HepG2 (cell line): ENCODE results near the gene JAG1. TPM values are rescaled to one million over a fixed set of nuclear protein-coding genes. Genes with fewer than 3 reads are reported as not detected.

Experiments used
- BCL6 ChIP-seq: IDR thresholded peaks from 2 replicates; pipeline ENCODE4 v1.6.1; 2016; ENCODE audit warnings: missing genetic modification reagents, missing compliant biosample characterization
- HDAC2 ChIP-seq: sonication (generic); formaldehyde crosslinking; IDR thresholded peaks from 2 replicates; pipeline ENCODE4 v1.4.0; 2020; ENCODE audit warnings: missing genetic modification reagents
- KDM6A ChIP-seq: IDR thresholded peaks from 2 replicates; pipeline ENCODE4 v1.6.1; 2016; ENCODE audit warnings: low read depth
- MAX ChIP-seq: IDR thresholded peaks from 2 replicates; pipeline ENCODE4 v1.6.1; 2012; ENCODE audit warnings: inconsistent platforms
- MIER2 ChIP-seq: IDR thresholded peaks from 2 replicates; pipeline ENCODE4 v1.6.1; 2016; ENCODE audit warnings: missing biosample characterization, missing genetic modification reagents
- NFIC ChIP-seq: IDR thresholded peaks from 2 replicates; pipeline ENCODE4 v1.6.1; 2012; ENCODE audit warnings: mild to moderate bottlenecking, low read length, inconsistent platforms
- PRMT3 ChIP-seq: sonication (generic); formaldehyde crosslinking; IDR thresholded peaks from 2 replicates; pipeline ENCODE4 v1.8.1; 2022; ENCODE audit warnings: low read depth, mild to moderate bottlenecking, moderate library complexity, missing genetic modification reagents, borderline replicate concordance
- SOX5 ChIP-seq: IDR thresholded peaks from 2 replicates; pipeline ENCODE4 v1.6.1; 2016; ENCODE audit warnings: borderline replicate concordance
- ZHX2 ChIP-seq, 2 experiments: sonication (generic) in 1 of 2; formaldehyde crosslinking in 1 of 2; IDR thresholded peaks; 2 replicates each; pipeline versions ENCODE4 v1.6.1 to v1.9.0; 2014 to 2022; ENCODE audit warnings: antibody characterized with exemption in 1 of 2, borderline replicate concordance in 1 of 2, inconsistent platforms in 1 of 2, low read depth in 1 of 2, missing genetic modification reagents in 1 of 2
- ZNF260 ChIP-seq: sonication (generic); formaldehyde crosslinking; IDR thresholded peaks from 2 replicates; pipeline ENCODE4 v1.4.0; 2020; ENCODE audit warnings: missing genetic modification reagents, low read depth, mild to moderate bottlenecking, borderline replicate concordance
- ZNF460 ChIP-seq: sonication (generic); formaldehyde crosslinking; IDR thresholded peaks from 2 replicates; pipeline ENCODE4 v1.5.1; 2020; ENCODE audit warnings: missing genetic modification reagents, mild to moderate bottlenecking, borderline replicate concordance
- ZNF572 ChIP-seq: sonication (generic); formaldehyde crosslinking; IDR thresholded peaks from 2 replicates; pipeline ENCODE4 v1.5.1; 2020; ENCODE audit warnings: mild to moderate bottlenecking, missing genetic modification reagents
- ZNF619 ChIP-seq: sonication (generic); formaldehyde crosslinking; IDR thresholded peaks from 2 replicates; pipeline ENCODE4 v1.4.0; 2020; ENCODE audit warnings: mild to moderate bottlenecking, missing genetic modification reagents
- polyA plus RNA-seq, 8 experiments: library from polyadenylated mRNA; depleted of rRNA in 3 of 8; stranded (reverse) in 7 of 8; unstranded in 1 of 8; fragments of >200 nt; fragmentation: Illumina TruSeq in 4 of 8; extraction: Trizol in 4 of 8; gene quantifications; 2 replicates each; pipeline versions ENCODE4 v1.2.1 to v1.2.3, GENCODE V29; 2011 to 2016; ENCODE audit warnings: low read depth in 4 of 8, missing spikeins in 1 of 8, mixed read lengths in 1 of 8; ENCODE audit not compliant: insufficient read depth in 1 of 8
- total RNA-seq, 5 experiments: library from RNA; depleted of rRNA; stranded (reverse); fragments of >200 nt; fragmentation: Illumina TruSeq; extraction: Trizol; gene quantifications; 2 replicates each; pipeline ENCODE4 v1.2.3, GENCODE V29; 2016; ENCODE audit warnings: low read depth in 1 of 5
- TF ChIP-seq, protein P1 (sequence below), 2 experiments: fragments of 450-650 bp in 1 of 2; sonication (generic) in 1 of 2; formaldehyde crosslinking in 1 of 2; IDR thresholded peaks; 2 replicates each; pipeline versions ENCODE4 v1.6.1 to v1.8.0; 2016 to 2022; ENCODE audit warnings: antibody characterized with exemption in 1 of 2, mild to moderate bottlenecking in 1 of 2, missing genetic modification reagents in 1 of 2

Gene JAG1
- total and polyA plus RNA-seq, 2 of the 13 experiments (the other 11 are each of a cell fraction or from before 2014, with no cell fraction given), result 47.1 to 56.3 TPM

- TF ChIP-seq SOX5 (CRISPR knock-in tag) (peak; percentile 73), ZNF260 (no peak), ZNF460 (CRISPR knock-in tag) (no peak), HDAC2 (CRISPR knock-in tag) (0 out of 2 replicates have a peak, but pooled peaks have one; percentile 64), BCL6 (CRISPR knock-in tag) (peak; percentile 71), NFIC (peak; percentile 64; the same call in 1 of the 2 replicates), KDM6A (CRISPR knock-in tag) (peak; percentile 35; the same call in 1 of the 2 replicates), ZNF619 (no peak), ZNF572 (CRISPR knock-in tag) (no peak), PRMT3 (no peak), MAX (peak; percentile 52), ZHX2 (IDR thresholded peaks at IDR 0.05; ENCODE audit: low read depth) (no peak), ZHX2 (CRISPR knock-in tag; IDR thresholded peaks at IDR 0.05; ENCODE audit: borderline replicate concordance) (no peak), MIER2 (CRISPR knock-in tag) (0 out of 2 replicates have a peak, but pooled peaks have one; percentile 34)
- TF ChIP-seq, protein P1, sequence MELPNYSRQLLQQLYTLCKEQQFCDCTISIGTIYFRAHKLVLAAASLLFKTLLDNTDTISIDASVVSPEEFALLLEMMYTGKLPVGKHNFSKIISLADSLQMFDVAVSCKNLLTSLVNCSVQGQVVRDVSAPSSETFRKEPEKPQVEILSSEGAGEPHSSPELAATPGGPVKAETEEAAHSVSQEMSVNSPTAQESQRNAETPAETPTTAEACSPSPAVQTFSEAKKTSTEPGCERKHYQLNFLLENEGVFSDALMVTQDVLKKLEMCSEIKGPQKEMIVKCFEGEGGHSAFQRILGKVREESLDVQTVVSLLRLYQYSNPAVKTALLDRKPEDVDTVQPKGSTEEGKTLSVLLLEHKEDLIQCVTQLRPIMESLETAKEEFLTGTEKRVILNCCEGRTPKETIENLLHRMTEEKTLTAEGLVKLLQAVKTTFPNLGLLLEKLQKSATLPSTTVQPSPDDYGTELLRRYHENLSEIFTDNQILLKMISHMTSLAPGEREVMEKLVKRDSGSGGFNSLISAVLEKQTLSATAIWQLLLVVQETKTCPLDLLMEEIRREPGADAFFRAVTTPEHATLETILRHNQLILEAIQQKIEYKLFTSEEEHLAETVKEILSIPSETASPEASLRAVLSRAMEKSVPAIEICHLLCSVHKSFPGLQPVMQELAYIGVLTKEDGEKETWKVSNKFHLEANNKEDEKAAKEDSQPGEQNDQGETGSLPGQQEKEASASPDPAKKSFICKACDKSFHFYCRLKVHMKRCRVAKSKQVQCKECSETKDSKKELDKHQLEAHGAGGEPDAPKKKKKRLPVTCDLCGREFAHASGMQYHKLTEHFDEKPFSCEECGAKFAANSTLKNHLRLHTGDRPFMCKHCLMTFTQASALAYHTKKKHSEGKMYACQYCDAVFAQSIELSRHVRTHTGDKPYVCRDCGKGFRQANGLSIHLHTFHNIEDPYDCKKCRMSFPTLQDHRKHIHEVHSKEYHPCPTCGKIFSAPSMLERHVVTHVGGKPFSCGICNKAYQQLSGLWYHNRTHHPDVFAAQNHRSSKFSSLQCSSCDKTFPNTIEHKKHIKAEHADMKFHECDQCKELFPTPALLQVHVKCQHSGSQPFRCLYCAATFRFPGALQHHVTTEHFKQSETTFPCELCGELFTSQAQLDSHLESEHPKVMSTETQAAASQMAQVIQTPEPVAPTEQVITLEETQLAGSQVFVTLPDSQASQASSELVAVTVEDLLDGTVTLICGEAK (IDR thresholded peaks at IDR 0.05), result no peak
- TF ChIP-seq, protein P1 (CRISPR knock-in tag; IDR thresholded peaks at IDR 0.05), result peak; percentile 46; the same call in 1 of the 2 replicates
Measured at GRCh38 chr20:10652660-10653261, 21.0 kb downstream of the JAG1 start (continued).
